Measurements from ENCODE around the gene RGCC. TPM values are rescaled to one million over a fixed set of nuclear protein-coding genes. Genes with fewer than 3 reads are reported as not detected.

Gene RGCC
- total and polyA plus RNA-seq, 9 of the 15 experiments (the other 6 are each of a cell fraction or from before 2014, with no cell fraction given), result 0.51 to 10.4 (median 5.8) TPM

DNA sequence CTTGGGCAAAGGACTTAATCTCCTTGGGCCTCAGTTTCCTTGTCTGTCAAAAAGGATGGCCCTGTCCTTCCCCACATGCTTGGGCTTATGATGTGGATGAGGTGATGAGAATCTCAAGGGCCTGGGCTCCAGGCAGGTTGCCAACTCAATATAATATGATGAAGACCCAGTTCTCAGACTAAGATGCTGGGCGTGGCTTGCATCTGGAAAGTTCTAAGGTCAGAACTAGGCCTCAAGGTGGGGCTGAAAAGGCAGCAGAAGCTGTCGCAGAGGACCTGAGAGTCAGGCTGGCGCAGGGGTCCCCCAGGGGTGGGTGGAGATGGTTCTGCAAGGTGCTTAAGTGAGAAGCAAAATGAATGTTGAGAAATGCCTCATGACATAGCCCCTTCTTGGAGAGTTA, 58.8 kb downstream of the RGCC start:
- no peaks in the 10 kb centered on the region for H3K9me3 ChIP-seq (replicated peaks; ENCODE audit: control insufficient read depth, insufficient read depth, low read depth, low read length)
- BruUV-seq (replicated peaks), result no TSS peak
- TF ChIP-seq ZNF766 (CRISPR knock-in tag; conservative IDR thresholded peaks at IDR 0.05) (no peak), ZBED1 (IDR thresholded peaks at IDR 0.05) (no peak), MTA3 (IDR thresholded peaks at IDR 0.05; ENCODE audit: borderline replicate concordance) (no peak), POLR2AphosphoS2 (IDR thresholded peaks at IDR 0.05; ENCODE audit: low read length) (no peak), CLOCK (CRISPR knock-in tag; IDR thresholded peaks at IDR 0.05; ENCODE audit: borderline replicate concordance) (no peak), GATA2 (CRISPR knock-in tag; IDR thresholded peaks at IDR 0.05) (no peak)
- POLR2A ChIA-PET, result no interaction called here
- no peak overlapping the region for H3K9ac ChIP-seq (ENCODE audit: insufficient read depth in 1 of 2, low read depth in 2 of 2, low read length in 2 of 2)
- H3K36me3 ChIP-seq (ENCODE audit: control insufficient read depth, insufficient read depth, low read length), result no peaks in the 10 kb centered on the region
- in situ Hi-C loops (cut with MboI) (no loop called here), intact Hi-C loops (cut with micrococcal nuclease) (no loop called here)
- no peak overlapping the region for H2AFZ ChIP-seq (ENCODE audit: low read depth, low read length)
- peaks cover 0 to 5% of the 10 kb centered on the region in 2 experiments; a peak in 1 of 5 replicates for H3K27me3 ChIP-seq (ENCODE audit: control insufficient read depth in 2 of 2, insufficient read depth in 2 of 2, low read length in 2 of 2)
- no peaks in the 10 kb centered on the region for H4K20me1 ChIP-seq (replicated peaks; ENCODE audit: control insufficient read depth, insufficient read depth, low read length)
- no peak overlapping the region for H3K4me3 ChIP-seq
- FAIRE-seq, result no peak
- no peak overlapping the region for H3K27ac ChIP-seq (ENCODE audit: extremely low read depth, low read depth, low read length)
- CTCF ChIA-PET (ENCODE audit: low intra/inter-chr PET ratio), result no interaction called here
- DNase-seq (ENCODE audit: extremely low read depth in 1 of 4, low spot score in 3 of 4), result no peak
- ATAC-seq, result no peak
- H3K4me1 ChIP-seq (replicated peaks in 1 of 2; ENCODE audit: control insufficient read depth in 2 of 2, insufficient read depth in 2 of 2, low read length in 2 of 2), result peaks cover 0 to 6% of the 10 kb centered on the region in 2 experiments; a peak in 2 of 5 replicates
- H3K9me1 ChIP-seq (ENCODE audit: control insufficient read depth, insufficient read depth, low read length), result peaks cover 3% of the 10 kb centered on the region
- H3K4me2 ChIP-seq (ENCODE audit: insufficient read depth, low read length), result no peak overlapping the region
- H3K79me2 ChIP-seq (ENCODE audit: control insufficient read depth, insufficient read depth, low read length), result no peaks in the 10 kb centered on the region
- WGBS (ENCODE audit: insufficient coverage, low coverage, missing lambda C conversion rate), result 40% methylated on average over 3 of the region's 3 CpGs

All from K562 (cell line).